T-helper 1 cell treated with Interleukin-12 subunit alpha and Interleukin-12 subunit beta and Interleukin-4 antibody, amounts not matched to agents 30 ng/mL and 1 ng/mL, for 36 hours (primary cell): Measurements from ENCODE around the gene BANF1. TPM values are rescaled to one million over a fixed set of nuclear protein-coding genes. Genes with fewer than 3 reads are reported as not detected.
"Not testable (repeated sequence)": the region's sequence is repeated elsewhere in the genome, so short reads cannot be mapped to it uniquely, and the experiment has no call there.

Source experiments
- intact Hi-C: fragments of 100-400 bp; cut with micrococcal nuclease; formaldehyde crosslinking; loops from one replicate; pipeline ENCODE4 v1.15.1; 2024
- total RNA-seq: library from RNA; stranded (reverse); gene quantifications from 2 replicates; pipeline ENCODE4 v1.2.3, GENCODE V29; 2022

Gene BANF1
- total RNA-seq, 1 donor from 2014 or later = 217 TPM

DNA sequence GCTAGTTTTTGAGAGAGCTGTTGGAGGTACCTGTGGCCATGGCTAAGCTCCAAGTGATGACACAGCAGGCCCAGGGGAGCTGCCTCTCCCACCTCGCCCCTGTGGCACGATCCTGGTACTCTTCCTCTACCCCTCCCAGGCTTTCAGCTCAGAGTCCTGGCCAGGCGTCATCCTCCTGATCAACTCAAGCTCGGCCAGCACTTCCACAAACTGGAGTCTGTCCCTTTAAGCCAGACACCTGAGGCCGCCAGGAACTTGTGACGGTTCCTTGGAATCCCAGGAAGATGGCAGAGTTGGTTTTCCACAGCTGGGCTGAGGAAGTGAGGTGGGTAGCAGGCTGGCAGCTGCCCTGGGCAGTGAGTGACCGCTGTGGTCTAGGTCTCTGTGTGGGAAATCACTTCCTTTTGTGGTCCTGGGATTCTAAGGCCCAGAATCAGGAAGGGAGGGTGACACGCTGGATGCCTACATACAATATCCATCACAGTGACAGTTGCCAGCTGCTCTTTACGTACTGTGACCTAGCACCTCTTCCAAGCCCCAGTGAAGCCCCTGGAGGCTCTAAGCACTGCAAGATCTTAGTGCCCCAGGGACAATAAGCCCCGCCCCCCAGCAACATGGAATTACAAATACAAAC, 6.3 kb downstream of the BANF1 start:
- intact Hi-C loops = no loop called here

- intact Hi-C loops = not testable (repeated sequence)
These were observed 7.7 kb downstream of the BANF1 start for GRCh38 chr11:66010036-66010435.

- intact Hi-C loops = no loop called here
These were observed 9.0 kb downstream of the BANF1 start for GRCh38 chr11:66011239-66011784.

DNA sequence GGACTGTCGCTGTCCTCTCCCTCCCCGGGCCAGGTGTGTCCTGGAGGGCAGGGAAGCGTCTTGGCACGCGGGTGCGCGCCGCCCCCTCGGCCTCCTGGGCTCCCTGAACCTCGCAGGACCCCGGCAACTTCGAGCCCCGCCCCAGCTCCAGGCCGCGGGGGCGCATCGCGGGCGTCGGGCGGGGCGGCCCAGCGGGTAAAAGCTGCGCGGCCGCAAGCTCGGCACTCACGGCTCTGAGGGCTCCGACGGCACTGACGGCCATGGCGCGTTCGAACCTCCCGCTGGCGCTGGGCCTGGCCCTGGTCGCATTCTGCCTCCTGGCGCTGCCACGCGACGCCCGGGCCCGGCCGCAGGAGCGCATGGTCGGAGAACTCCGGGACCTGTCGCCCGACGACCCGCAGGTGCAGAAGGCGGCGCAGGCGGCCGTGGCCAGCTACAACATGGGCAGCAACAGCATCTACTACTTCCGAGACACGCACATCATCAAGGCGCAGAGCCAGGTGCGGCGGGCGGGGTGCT, 9.5 kb downstream of the BANF1 start, which contains the start of gene CST6:
CST6 (plus strand) TSS at position 224 of the 519 bp plus-strand sequence; CDS start at position 261, 37 bp downstream.
- intact Hi-C loops = no loop called here

- intact Hi-C loops = no loop called here
These were observed 10.2 kb downstream of the BANF1 start for GRCh38 chr11:66012371-66012945.

DNA sequence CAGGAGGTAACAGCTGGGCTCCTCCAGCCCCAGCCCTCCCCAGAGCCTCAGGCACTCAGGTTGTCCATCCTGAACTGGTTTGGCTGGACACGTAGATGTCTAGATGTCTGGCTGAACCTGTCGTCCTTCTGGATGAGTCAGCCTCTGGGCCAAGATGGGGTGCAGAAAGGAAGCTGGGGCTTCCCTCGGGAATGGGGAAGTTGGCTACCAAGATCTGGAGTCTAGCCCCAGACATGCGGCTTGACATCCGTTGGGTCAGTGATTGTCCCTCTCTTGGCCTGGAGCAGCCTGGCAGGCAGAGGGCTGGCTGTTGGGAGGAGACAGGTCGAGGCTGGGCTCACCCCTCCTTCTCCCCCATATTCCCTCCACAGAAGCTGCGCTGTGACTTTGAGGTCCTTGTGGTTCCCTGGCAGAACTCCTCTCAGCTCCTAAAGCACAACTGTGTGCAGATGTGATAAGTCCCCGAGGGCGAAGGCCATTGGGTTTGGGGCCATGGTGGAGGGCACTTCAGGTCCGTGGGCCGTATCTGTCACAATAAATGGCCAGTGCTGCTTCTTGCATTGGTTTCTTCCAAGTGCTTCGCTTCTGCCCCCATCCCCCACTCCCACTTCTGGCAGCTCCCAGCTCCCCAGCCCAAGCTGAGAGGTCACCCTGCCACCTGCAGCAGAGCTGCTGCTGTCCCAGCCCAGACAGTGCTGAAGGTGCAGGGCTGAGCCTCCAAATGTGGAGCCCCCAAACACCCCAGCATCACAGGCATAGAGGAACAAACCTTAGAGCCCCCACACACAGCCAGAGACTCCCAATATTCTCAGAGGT, 10.9 kb downstream of the BANF1 start:
- intact Hi-C loops = no loop called here

- intact Hi-C loops = no loop called here
These were observed 11.4 kb downstream of the BANF1 start for GRCh38 chr11:66013762-66014100.

- intact Hi-C loops = no loop called here
These were observed 12.6 kb downstream of the BANF1 start for GRCh38 chr11:66014804-66015453.

DNA sequence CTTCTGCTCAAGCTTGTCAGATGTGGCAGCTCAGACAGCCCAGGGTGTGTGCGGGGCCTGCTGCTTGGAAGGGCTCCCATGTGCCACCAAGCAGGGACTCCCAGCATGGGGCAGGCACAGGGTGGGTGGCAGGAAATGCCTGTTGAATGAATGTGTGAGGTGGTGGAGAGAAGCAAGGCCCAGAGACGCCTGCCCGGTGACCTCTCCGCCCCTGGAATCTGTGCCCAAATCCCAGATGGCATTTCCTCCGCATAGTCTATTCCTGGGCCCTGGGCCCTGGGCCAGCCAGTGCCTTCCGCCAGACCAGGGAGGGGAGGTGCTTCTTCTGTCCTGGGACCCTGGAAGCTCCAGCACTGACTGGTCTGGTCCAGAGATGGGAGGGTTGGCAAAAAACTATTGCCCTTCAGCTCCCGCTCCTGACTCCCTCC, 13.2 kb downstream of the BANF1 start:
- intact Hi-C loops = no loop called here

DNA sequence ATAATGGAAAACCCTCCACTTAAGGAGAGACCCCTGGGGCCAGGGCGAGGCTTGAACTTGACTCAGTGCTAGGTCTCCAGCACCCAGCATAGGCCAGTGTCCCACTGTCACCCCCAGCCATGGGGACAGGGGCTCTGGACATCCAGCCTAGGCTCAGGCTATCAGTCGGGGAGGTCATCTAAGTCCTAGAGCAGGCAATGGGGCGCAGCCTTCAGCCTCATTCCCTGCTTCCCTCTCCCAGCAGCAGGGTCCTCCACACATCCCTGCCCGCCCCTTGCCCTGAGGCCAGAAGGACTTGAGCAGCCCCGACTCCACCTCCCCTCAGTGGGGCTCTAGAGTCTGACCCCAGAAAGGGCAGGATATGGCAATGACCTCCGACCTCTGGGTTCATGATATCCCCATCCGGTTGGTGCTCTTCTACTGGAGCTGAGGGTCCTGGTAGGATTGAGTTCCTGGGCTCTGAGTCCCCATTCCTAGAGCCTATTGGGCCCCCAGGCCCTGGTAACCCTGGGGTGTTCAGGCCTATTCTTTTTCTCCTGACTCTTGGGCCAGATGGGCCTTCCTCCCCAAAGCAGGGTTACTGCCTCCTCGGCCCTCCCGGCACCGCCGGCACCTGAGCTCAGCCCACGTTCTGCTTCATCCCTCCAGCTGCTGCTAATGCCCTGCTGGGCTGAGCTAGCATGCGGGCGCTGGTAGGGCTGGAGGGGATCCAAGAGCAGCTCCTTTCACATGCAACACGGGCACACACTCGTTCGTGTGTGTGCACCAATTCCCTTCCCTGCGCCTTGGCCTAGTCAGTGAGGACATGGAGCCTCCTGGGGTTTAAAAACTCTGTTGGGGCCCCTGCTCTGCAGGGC, 13.9 kb downstream of the BANF1 start:
- intact Hi-C loops = no loop called here

DNA sequence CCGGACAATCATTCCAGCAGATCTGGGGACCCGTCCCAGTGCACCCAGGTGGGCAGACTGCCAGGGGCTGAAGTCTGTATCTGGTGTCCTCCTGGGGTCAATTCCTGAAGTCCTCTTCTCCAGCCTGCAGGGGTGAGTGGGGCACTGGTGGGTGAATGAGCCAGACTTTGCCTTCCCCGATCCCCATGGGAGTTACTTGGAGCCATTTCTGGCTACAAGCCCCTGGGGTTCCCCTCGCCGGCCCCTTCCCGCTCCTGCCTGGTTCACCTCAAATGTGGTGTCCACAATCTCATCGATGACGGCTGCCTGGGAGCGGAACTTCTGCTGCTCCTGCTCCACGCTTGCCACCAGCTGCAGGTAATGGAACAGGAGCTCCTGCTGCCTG, 14.5 kb downstream of the BANF1 start:
- intact Hi-C loops = no loop called here

GRCh38 chr11:66017321-66017720, 15.0 kb downstream of the BANF1 start:
- intact Hi-C loops = no loop called here

DNA sequence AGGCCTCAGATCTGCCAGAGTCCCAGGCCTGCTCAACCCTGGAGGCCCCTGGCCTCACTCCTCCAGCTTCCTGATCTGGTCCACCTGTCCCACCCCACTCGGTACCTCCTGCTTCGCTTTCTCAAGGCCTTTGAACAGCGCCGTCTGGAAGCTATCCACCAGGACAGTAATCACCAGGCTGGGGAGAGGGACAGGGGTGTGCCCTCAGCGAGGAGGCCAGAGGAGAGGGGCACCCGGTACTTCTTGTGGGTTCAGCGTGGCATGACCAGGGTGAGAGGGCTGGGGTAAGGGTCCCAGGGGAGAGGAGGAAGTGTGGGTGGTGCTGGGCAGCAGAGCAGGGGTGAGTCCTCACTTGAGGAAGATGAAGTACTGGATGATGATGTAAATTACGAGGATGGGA, 17.9 kb downstream of the BANF1 start:
- intact Hi-C loops = no loop called here

DNA sequence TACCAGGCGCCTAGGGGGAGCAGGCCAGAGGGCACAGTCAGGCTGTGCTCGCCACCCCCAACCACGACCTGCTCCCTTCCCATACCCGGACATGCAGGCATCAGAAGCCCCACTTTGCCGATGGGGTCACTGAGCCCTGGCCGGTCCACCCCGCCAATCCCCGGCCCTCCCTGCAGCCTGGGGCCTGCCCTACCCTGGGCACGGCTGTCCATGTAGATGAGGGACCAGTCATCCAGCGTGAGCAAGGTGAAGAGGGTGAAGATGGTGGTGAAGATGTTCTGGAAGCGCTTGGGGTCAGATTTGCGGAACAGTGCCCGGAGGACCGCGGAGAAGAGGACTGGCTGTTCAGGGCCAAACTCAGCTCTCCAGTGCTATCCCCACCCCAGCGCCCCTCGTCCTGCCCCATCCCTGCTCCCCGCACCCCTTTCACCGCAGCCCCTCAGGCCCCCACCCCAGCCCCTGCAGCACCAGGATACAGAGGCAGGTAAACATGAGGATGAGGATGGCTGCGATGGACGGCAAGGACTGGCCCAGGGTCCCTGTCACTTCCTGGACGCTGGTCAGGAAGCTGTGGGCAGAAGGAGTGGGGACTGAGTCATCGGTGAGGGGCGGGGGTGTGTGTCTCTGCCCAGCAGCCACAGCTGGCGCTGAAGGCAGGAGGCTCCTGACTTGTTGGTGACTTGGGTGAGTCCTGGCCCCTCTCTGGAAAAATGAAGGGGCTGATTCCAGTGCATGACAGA, 18.5 kb downstream of the BANF1 start:
- intact Hi-C loops = no loop called here

DNA sequence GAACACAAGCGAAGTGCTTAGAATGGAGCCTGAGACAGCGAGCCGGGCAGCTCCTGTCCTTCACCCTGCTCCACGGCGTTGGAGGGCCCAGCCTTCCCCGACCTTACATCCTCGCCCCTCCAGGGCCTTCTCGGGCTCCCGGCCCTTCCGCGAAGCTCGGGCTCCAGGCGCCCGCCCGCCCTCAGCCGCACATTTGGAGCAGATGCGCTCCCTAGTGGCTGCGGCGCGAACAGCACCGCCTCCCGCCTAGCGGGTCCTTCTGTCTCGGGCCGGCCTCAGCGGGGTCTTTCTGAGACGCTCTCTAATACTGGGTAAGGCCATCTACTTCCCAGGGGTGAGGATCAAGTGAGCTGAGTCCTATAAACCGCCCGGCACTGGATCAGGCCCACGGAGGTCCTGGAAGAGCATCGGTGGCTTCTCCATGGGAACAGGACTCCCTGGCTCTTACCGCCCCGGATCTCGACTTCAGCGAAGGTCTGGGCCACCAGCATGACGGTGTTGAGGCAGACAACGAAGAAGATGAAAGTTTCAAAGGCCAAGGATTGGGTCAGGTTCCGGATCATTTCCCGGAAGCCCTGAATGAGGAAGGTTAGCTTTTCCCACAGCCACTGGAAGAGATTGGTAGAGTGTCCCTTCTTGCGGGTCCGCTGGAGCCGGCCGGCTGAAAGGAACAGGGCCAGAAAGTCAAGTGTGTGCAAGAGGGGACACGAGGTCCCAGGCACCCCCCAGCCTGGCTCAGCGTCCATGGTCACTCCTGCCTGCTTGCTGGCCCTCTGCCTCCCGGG, 20.3 kb downstream of the BANF1 start:
- intact Hi-C loops = loop anchor here (1.0 kb wide), 3 partner anchors 20 to 138 kb away; partner anchors contain the start of genes BANF1 and EIF1AD

- intact Hi-C loops = not testable (repeated sequence)
These were observed 20.8 kb downstream of the BANF1 start for GRCh38 chr11:66023186-66023440.

DNA sequence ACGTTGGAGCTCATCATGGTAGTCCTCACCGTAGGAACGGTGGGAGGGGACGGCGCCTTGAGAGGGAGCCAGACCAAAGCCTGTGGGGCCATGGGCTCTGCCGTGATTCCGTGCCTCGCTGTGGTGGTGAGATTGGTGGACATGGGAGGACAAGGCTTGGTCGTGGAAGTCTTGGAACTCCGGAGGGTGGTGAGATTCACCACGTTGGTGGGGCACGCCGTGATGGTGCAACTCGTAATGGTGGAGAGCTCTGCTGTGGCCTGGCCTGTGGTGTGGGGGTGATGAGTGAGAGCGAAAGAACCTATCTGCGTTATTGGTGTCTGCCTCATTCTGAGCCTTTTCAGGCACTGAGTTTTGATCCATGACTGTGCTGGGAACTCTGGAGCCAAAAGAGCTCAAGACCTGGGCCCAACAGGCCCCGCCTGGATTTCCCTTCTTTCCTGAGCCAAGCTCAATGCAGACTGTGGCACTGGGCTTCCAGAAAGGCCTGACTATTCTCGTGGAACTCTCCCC, 23.8 kb downstream of the BANF1 start, which contains the start of gene CATSPER1:
CATSPER1 (minus strand) TSS at position 463 of the 513 bp plus-strand sequence; CDS start at position 363, 100 bp downstream.
- intact Hi-C loops = no loop called here

- intact Hi-C loops = no loop called here
These were observed 30.8 kb downstream of the BANF1 start for GRCh38 chr11:66032957-66033735.
